CD4-positive, alpha-beta T cell (primary cell): ENCODE data around the gene PRKAR2B. TPM values are rescaled to one million over a fixed set of nuclear protein-coding genes. Genes with fewer than 3 reads are reported as not detected.

Source experiments
- ATAC-seq: fragments of 200-7000 bp; cut with Tn5 transposase; one replicate; pipeline ENCODE4 v1.10.0; 2022; ENCODE audit warnings: mild to moderate bottlenecking; ENCODE audit not compliant: poor library complexity
- CTCF ChIA-PET: fragments of 350-600 bp; sonication (Branson Sonifier 250); formaldehyde crosslinking; loops from one replicate; lab custom pipeline; 2021; ENCODE audit warnings: antibody characterized with exemption, inconsistent platforms; lab: Charles Lee
- POLR2A ChIA-PET: fragments of 350-600 bp; sonication (Branson Sonifier 250); formaldehyde crosslinking; loops from one replicate; lab custom pipeline; 2021; ENCODE audit warnings: antibody characterized with exemption, inconsistent platforms; lab: Charles Lee
- DNase-seq, 14 experiments: peaks; one replicate each; pipeline ENCODE4 v3.0.0-alpha.2; 2013 to 2020; ENCODE audit warnings: mixed read lengths in 2 of 14
- H3K27ac ChIP-seq, 2 donors: one replicate each; pipeline versions ENCODE4 v1.5.1 to v1.7.0; 2013; ENCODE audit warnings: low read length in 2 of 2, low read depth in 1 of 2, mild to moderate bottlenecking in 1 of 2
- H3K27me3 ChIP-seq, 2 experiments: 1 replicate in 1 of 2; 2 replicates in 1 of 2; pipeline versions ENCODE4 v1.6.1 to v1.7.0; 2013; ENCODE audit warnings: low read length in 2 of 2, control low read depth in 1 of 2, mild to moderate bottlenecking in 1 of 2, moderate library complexity in 1 of 2; ENCODE audit not compliant: insufficient read depth in 2 of 2, control insufficient read depth in 1 of 2
- H3K36me3 ChIP-seq: one replicate; pipeline ENCODE4 v1.6.1; 2013; ENCODE audit warnings: low read length, control low read depth; ENCODE audit not compliant: insufficient read depth
- H3K4me1 ChIP-seq: one replicate; pipeline ENCODE4 v1.6.1; 2013; ENCODE audit warnings: low read length, control low read depth; ENCODE audit not compliant: insufficient read depth
- H3K4me3 ChIP-seq: one replicate; pipeline ENCODE4 v1.5.1; 2013; ENCODE audit warnings: mild to moderate bottlenecking, low read length, moderate library complexity
- H3K9me3 ChIP-seq, 2 experiments: 1 replicate in 1 of 2; 2 replicates in 1 of 2; pipeline versions ENCODE4 v1.6.1 to v1.7.0; 2013; ENCODE audit warnings: low read length in 2 of 2, mild to moderate bottlenecking in 2 of 2, control low read depth in 1 of 2, moderate library complexity in 1 of 2; ENCODE audit not compliant: control insufficient read depth in 1 of 2, insufficient read depth in 1 of 2
- H3K27ac Mint-ChIP-seq: one replicate; pipeline ENCODE4 v1.8.0; 2020; ENCODE audit warnings: mixed read lengths
- H3K27me3 Mint-ChIP-seq: one replicate; pipeline ENCODE4 v1.8.0; 2021; ENCODE audit warnings: mixed read lengths
- H3K36me3 Mint-ChIP-seq: one replicate; pipeline ENCODE4 v1.8.0; 2021; ENCODE audit warnings: low read depth, mixed read lengths
- H3K4me1 Mint-ChIP-seq: one replicate; pipeline ENCODE4 v1.8.0; 2021; ENCODE audit warnings: low read depth, mixed read lengths
- H3K4me3 Mint-ChIP-seq: one replicate; pipeline ENCODE4 v1.8.0; 2020; ENCODE audit warnings: mild to moderate bottlenecking, mixed read lengths
- H3K9me3 Mint-ChIP-seq: one replicate; pipeline ENCODE4 v1.8.0; 2020; ENCODE audit warnings: mixed read lengths
- CTCF ChIP-seq: fragments of 200-600 bp; IDR thresholded peaks from one replicate; pipeline ENCODE4 v1.8.0; 2022; ENCODE audit warnings: antibody characterized with exemption, mild to moderate bottlenecking
- intact Hi-C, 2 experiments: fragments of 100-400 bp; cut with DNase I in 1 of 2; cut with micrococcal nuclease in 1 of 2; formaldehyde crosslinking; loops; one replicate each; pipeline versions ENCODE4 v1.15.1 to v1.9.0; 2023 to 2025; cut with DNase I, micrococcal nuclease
- total RNA-seq, 174 experiments: library from RNA in 2 of 174; stranded (reverse) in 2 of 174; gene quantifications; one replicate each; pipeline ENCODE4 v1.2.3 and lab custom pipeline; 2021 to 2026

PRKAR2B gene
- total RNA-seq, 2 experiments from 2014 or later, result 0.41 to 0.42 TPM

- no peak overlapping the region for H3K4me3 ChIP-seq
- H3K9me3 ChIP-seq, result no peaks in the 10 kb centered on the region
- intact Hi-C loops, result no loop called here
- no peak for TF ChIP-seq CTCF
- no peaks in the 10 kb centered on the region for H3K36me3 Mint-ChIP-seq
- POLR2A ChIA-PET, result no interaction called here
- DNase-seq (no peak), ATAC-seq (no peak)
- H3K27me3 ChIP-seq, result no peaks in the 10 kb centered on the region
- H3K27ac ChIP-seq, result no peak overlapping the region
- H3K4me1 ChIP-seq, result no peaks in the 10 kb centered on the region
- no peak overlapping the region for H3K27ac Mint-ChIP-seq
- no peaks in the 10 kb centered on the region for H3K9me3 Mint-ChIP-seq
- H3K4me3 Mint-ChIP-seq, result no peak overlapping the region
- H3K36me3 ChIP-seq, result no peaks in the 10 kb centered on the region
- H3K4me1 Mint-ChIP-seq, result no peaks in the 10 kb centered on the region
- peaks cover 9% of the 10 kb centered on the region for H3K27me3 Mint-ChIP-seq
- CTCF ChIA-PET, result no interaction called here
Measured at GRCh38 chr7:107108793-107109371, 64.4 kb downstream of the PRKAR2B start.

- Histone ChIP-seq H3K4me1 (no peaks in the 10 kb centered on the region), H3K27ac (no peak overlapping the region), H3K9me3 (no peaks in the 10 kb centered on the region), H3K27me3 (no peaks in the 10 kb centered on the region), H3K4me3 (no peak overlapping the region), H3K36me3 (no peaks in the 10 kb centered on the region)
- POLR2A ChIA-PET, result no interaction called here
- Mint-ChIP-seq H3K27ac (no peak overlapping the region), H3K36me3 (no peaks in the 10 kb centered on the region), H3K4me1 (no peaks in the 10 kb centered on the region), H3K9me3 (no peaks in the 10 kb centered on the region), H3K27me3 (peaks cover 9% of the 10 kb centered on the region), H3K4me3 (no peak overlapping the region)
- no peak for DNase-seq
- intact Hi-C loops, result no loop called here
- CTCF ChIA-PET, result interaction anchor here (1.4 kb wide), 1 partner anchor 12 kb away, joined by 4 read pairs; no protein-coding TSS in a partner anchor
- no peak for ATAC-seq
- no peak for TF ChIP-seq CTCF
Measured at GRCh38 chr7:107109955-107110354, 65.5 kb downstream of the PRKAR2B start.

- CTCF ChIA-PET, result interaction anchor here (1.4 kb wide), 1 partner anchor 10 kb away, joined by 4 read pairs; no protein-coding TSS in a partner anchor
Measured at GRCh38 chr7:107111196-107111595, 66.7 kb downstream of the PRKAR2B start.

More at GRCh38 chr7:107111196-107111595, 66.7 kb downstream of the PRKAR2B start:
- Mint-ChIP-seq H3K36me3 (no peaks in the 10 kb centered on the region), H3K9me3 (no peaks in the 10 kb centered on the region), H3K27me3 (peaks cover 5% of the 10 kb centered on the region), H3K4me1 (no peaks in the 10 kb centered on the region), H3K4me3 (no peak overlapping the region), H3K27ac (no peak overlapping the region)
- no peak for TF ChIP-seq CTCF
- no peaks in the 10 kb centered on the region for H3K27me3 ChIP-seq
- H3K27ac ChIP-seq, result no peak overlapping the region
- intact Hi-C loops, result no loop called here
- no peaks in the 10 kb centered on the region for H3K4me1 ChIP-seq
- POLR2A ChIA-PET, result no interaction called here
- H3K9me3 ChIP-seq, result no peaks in the 10 kb centered on the region
- ATAC-seq, result no peak
- DNase-seq, result no peak
- no peak overlapping the region for H3K4me3 ChIP-seq
- H3K36me3 ChIP-seq, result no peaks in the 10 kb centered on the region
